ENCODE results near the gene S100A3. TPM values are rescaled to one million over a fixed set of nuclear protein-coding genes. Genes with fewer than 3 reads are reported as not detected.

S100A3 gene
- total and polyA plus RNA-seq, 2 of the 13 experiments (the other 11 are each of a cell fraction or from before 2014, with no cell fraction given), result 2.5 to 4.5 TPM

DNA sequence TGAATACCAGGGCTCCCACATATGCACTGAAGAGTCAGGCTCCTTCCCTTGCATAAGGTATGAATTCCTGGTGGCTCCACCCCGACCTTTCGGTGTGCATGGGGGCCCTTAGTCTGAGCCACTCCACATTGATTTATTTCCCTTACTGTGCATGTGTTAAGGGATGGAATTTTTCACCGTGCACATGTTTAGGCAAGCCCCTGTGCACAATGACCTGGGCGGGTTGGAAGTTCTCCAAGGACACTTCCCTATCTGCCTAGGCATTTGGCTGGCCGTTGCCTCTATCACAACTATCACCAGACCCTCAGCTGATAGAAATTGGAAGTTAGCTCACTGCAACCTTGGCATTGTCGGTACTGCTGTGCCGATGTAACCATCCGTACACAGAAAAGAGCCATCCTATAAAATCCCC lies 22.9 kb downstream of the S100A3 start:
- Histone ChIP-seq H3K4me1 (ENCODE audit: insufficient read depth, low read length) (peaks cover 21% of the 10 kb centered on the region), H2AFZ (ENCODE audit: low read length) (peak overlapping the region; percentile 15), H3K4me3 (replicated peaks in 1 of 3; ENCODE audit: insufficient read depth in 1 of 3, low read depth in 2 of 3, low read length in 3 of 3) (no peak overlapping the region), H4K20me1 (ENCODE audit: insufficient read depth, low read length) (no peaks in the 10 kb centered on the region), H3K79me2 (ENCODE audit: insufficient read depth, low read length) (no peaks in the 10 kb centered on the region), H3K36me3 (replicated peaks in 1 of 2; ENCODE audit: control insufficient read depth in 1 of 2, insufficient read depth in 2 of 2, low read length in 2 of 2) (no peaks in the 10 kb centered on the region), H3K9me3 (ENCODE audit: low read length) (no peaks in the 10 kb centered on the region), H3K9ac (ENCODE audit: insufficient read depth, low read depth, low read length) (no peak overlapping the region), H3K27me3 (ENCODE audit: control insufficient read depth in 1 of 2, insufficient read depth in 2 of 2, low read length in 2 of 2) (no peaks in the 10 kb centered on the region), H3K27ac (ENCODE audit: extremely low read length, insufficient read depth, low read length) (no peak overlapping the region), H3K4me2 (ENCODE audit: low read depth, low read length) (peak overlapping the region; percentile 27; the same call in 1 of the 2 replicates)
- ChIA-PET CTCF (ENCODE audit: low intra/inter-chr PET ratio, low total read pairs) (no interaction called here), POLR2A (interaction anchor here (0.8 to 2.0 kb wide), 3 partner anchors 10 to 202 kb away, joined by 3 to 6 read pairs (median 3); partner anchors contain the start of genes INTS3 and S100A6)
- in situ Hi-C loops (cut with HindIII; ENCODE audit: extremely low pct_ligation_motif_present, low pct_unique_long_range_greater_than_20kb) (no loop called here), intact Hi-C loops (cut with micrococcal nuclease; ENCODE audit: unreplicated experiment) (no loop called here)
- FAIRE-seq, result peak; percentile 42
- ATAC-seq, result peak; percentile 56
- DNase-seq (ENCODE audit: low spot score), result peak; percentile 42
- WGBS (ENCODE audit: low lambda C conversion rate), result 26% methylated on average over 7 of the region's 8 CpGs
- no TSS peak for BruUV-seq (replicated peaks)
- TF ChIP-seq, protein P1, sequence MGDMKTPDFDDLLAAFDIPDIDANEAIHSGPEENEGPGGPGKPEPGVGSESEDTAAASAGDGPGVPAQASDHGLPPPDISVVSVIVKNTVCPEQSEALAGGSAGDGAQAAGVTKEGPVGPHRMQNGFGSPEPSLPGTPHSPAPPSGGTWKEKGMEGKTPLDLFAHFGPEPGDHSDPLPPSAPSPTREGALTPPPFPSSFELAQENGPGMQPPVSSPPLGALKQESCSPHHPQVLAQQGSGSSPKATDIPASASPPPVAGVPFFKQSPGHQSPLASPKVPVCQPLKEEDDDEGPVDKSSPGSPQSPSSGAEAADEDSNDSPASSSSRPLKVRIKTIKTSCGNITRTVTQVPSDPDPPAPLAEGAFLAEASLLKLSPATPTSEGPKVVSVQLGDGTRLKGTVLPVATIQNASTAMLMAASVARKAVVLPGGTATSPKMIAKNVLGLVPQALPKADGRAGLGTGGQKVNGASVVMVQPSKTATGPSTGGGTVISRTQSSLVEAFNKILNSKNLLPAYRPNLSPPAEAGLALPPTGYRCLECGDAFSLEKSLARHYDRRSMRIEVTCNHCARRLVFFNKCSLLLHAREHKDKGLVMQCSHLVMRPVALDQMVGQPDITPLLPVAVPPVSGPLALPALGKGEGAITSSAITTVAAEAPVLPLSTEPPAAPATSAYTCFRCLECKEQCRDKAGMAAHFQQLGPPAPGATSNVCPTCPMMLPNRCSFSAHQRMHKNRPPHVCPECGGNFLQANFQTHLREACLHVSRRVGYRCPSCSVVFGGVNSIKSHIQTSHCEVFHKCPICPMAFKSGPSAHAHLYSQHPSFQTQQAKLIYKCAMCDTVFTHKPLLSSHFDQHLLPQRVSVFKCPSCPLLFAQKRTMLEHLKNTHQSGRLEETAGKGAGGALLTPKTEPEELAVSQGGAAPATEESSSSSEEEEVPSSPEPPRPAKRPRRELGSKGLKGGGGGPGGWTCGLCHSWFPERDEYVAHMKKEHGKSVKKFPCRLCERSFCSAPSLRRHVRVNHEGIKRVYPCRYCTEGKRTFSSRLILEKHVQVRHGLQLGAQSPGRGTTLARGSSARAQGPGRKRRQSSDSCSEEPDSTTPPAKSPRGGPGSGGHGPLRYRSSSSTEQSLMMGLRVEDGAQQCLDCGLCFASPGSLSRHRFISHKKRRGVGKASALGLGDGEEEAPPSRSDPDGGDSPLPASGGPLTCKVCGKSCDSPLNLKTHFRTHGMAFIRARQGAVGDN (CRISPR knock-in tag; IDR thresholded peaks at IDR 0.05), result no peak
- TF ChIP-seq BCL6 (CRISPR knock-in tag; IDR thresholded peaks at IDR 0.05) (no peak), HNF4A (CRISPR knock-in tag; IDR thresholded peaks at IDR 0.05) (0 out of 2 replicates have a peak, but pooled peaks have one; percentile 16), EHMT2 (IDR thresholded peaks at IDR 0.05; ENCODE audit: borderline replicate concordance, low read depth, low read length) (no peak), ZBTB7B (CRISPR knock-in tag; IDR thresholded peaks at IDR 0.05) (peak; percentile 38; the same call in 1 of the 2 replicates), SAP130 (CRISPR knock-in tag; IDR thresholded peaks at IDR 0.05; ENCODE audit: low read depth) (0 out of 2 replicates have a peak, but pooled peaks have one; percentile 12), ZNF576 (CRISPR knock-in tag; IDR thresholded peaks at IDR 0.05) (no peak), ONECUT2 (CRISPR knock-in tag; IDR thresholded peaks at IDR 0.05) (peak; percentile 60; the same call in 1 of the 2 replicates), ARHGAP35 (CRISPR knock-in tag; IDR thresholded peaks at IDR 0.05; ENCODE audit: borderline replicate concordance) (no peak), NONO (IDR thresholded peaks at IDR 0.05) (no peak), NONO (CRISPR knock-in tag; conservative IDR thresholded peaks at IDR 0.05) (no peak), SMARCC2 (IDR thresholded peaks at IDR 0.05) (no peak), ZBTB38 (CRISPR knock-in tag; IDR thresholded peaks at IDR 0.05) (peak; percentile 53; the same call in 1 of the 2 replicates), ZMYM3 (CRISPR knock-in tag; IDR thresholded peaks at IDR 0.05) (no peak), ZNF235 (CRISPR knock-in tag; IDR thresholded peaks at IDR 0.05; ENCODE audit: borderline replicate concordance) (no peak), ZNF547 (CRISPR knock-in tag; IDR thresholded peaks at IDR 0.05) (no peak)
- TF ChIP-seq, protein P2, sequence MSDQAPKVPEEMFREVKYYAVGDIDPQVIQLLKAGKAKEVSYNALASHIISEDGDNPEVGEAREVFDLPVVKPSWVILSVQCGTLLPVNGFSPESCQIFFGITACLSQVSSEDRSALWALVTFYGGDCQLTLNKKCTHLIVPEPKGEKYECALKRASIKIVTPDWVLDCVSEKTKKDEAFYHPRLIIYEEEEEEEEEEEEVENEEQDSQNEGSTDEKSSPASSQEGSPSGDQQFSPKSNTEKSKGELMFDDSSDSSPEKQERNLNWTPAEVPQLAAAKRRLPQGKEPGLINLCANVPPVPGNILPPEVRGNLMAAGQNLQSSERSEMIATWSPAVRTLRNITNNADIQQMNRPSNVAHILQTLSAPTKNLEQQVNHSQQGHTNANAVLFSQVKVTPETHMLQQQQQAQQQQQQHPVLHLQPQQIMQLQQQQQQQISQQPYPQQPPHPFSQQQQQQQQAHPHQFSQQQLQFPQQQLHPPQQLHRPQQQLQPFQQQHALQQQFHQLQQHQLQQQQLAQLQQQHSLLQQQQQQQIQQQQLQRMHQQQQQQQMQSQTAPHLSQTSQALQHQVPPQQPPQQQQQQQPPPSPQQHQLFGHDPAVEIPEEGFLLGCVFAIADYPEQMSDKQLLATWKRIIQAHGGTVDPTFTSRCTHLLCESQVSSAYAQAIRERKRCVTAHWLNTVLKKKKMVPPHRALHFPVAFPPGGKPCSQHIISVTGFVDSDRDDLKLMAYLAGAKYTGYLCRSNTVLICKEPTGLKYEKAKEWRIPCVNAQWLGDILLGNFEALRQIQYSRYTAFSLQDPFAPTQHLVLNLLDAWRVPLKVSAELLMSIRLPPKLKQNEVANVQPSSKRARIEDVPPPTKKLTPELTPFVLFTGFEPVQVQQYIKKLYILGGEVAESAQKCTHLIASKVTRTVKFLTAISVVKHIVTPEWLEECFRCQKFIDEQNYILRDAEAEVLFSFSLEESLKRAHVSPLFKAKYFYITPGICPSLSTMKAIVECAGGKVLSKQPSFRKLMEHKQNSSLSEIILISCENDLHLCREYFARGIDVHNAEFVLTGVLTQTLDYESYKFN (CRISPR knock-in tag; conservative IDR thresholded peaks at IDR 0.05), result no peak

All from HepG2 (cell line).